ENCODE measurements around the gene CYP27A1.
"Not testable (repeated sequence)": the region's sequence is repeated elsewhere in the genome, so short reads cannot be mapped to it uniquely, and the experiment has no call there.

CYP27A1 gene

GRCh38 chr2:218832081-218832480 is 50.1 kb downstream of the CYP27A1 start:
- DNase-seq (ENCODE audit: low read depth) = no peak

GRCh38 chr2:218832520-218832919 is 50.6 kb downstream of the CYP27A1 start:
- peak; percentile 57 for DNase-seq (ENCODE audit: low read depth)

- DNase-seq (ENCODE audit: low read depth) = no peak
Measured at GRCh38 chr2:218833023-218833609, 51.2 kb downstream of the CYP27A1 start.

DNA sequence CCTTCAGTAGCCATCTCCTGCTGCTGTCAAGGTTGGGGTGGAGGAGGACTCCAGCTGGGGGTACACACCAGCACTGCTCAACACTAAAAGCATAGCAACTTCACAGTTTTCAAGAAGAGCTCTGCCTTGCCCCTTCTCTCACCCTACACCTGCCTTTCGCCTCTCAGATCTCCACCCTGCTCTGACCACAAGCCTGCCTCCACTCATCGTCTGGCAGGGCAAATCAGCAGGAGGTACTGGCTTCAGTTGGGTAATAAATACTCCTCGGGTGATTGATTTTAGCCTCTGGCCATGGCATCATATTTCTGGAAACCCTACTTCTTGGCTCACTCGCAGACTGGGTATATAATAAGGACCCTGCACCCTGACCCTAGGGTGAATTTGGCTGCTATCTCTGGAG is 52.7 kb downstream of the CYP27A1 start:
- no peak for DNase-seq (ENCODE audit: low read depth)

GRCh38 chr2:218837495-218837894 is 55.5 kb downstream of the CYP27A1 start:
- no peak for DNase-seq (ENCODE audit: low read depth)

- DNase-seq (ENCODE audit: low read depth) = peak; percentile 49
Measured at GRCh38 chr2:218839430-218839829, 57.5 kb downstream of the CYP27A1 start.

- no peak for DNase-seq (ENCODE audit: low read depth)
Measured at GRCh38 chr2:218839888-218840287, 57.9 kb downstream of the CYP27A1 start.

DNA sequence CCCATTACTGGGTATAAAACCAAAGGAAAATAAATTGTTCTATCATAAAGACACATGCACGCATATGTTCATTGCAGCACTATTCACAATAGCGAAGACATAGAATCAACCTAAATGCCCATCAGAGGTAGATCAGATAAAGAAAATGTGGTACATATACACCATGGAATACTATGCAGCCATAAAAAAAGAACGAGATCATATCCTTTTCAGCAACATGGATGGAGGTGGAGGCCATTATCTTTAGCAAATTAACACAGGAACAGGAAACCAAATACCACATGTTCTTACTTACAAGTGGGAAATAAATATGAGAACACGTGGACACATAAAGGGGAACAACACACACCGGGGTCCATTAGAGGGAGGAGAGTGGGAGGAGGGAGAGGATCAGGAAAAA is 62.4 kb downstream of the CYP27A1 start:
- not testable (repeated sequence) for DNase-seq (ENCODE audit: low read depth)

GRCh38 chr2:218846963-218847362 is 65.0 kb downstream of the CYP27A1 start:
- DNase-seq (ENCODE audit: low read depth) = not testable (repeated sequence)

DNA sequence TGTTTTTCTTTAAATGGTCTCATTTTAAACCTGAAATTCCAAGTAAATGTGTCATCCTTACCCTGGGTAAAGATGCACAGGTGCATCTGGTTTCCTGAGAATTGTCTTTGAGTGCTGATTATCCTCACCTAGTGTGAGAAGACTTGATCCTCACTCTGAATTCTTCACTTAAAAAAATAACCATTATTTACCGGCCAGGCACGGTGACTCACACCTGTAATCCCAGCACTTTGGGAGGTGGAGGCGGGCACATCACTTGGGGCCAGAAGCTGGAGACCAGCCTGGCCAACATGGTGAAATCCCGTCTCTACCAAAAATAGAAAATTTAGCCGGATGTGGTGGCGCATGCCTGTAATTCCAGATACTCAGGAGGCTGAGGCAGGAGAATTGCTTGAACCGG is 67.8 kb downstream of the CYP27A1 start:
- DNase-seq (ENCODE audit: low read depth) = peak; percentile 51

- no peak for DNase-seq (ENCODE audit: low read depth)
Measured at GRCh38 chr2:218850796-218851195, 68.8 kb downstream of the CYP27A1 start.

- DNase-seq (ENCODE audit: low read depth) = no peak
Measured at GRCh38 chr2:218851286-218851685, 69.3 kb downstream of the CYP27A1 start.

GRCh38 chr2:218852911-218853667 is 71.1 kb downstream of the CYP27A1 start:
- peak; percentile 69 for DNase-seq (ENCODE audit: low read depth)

DNA sequence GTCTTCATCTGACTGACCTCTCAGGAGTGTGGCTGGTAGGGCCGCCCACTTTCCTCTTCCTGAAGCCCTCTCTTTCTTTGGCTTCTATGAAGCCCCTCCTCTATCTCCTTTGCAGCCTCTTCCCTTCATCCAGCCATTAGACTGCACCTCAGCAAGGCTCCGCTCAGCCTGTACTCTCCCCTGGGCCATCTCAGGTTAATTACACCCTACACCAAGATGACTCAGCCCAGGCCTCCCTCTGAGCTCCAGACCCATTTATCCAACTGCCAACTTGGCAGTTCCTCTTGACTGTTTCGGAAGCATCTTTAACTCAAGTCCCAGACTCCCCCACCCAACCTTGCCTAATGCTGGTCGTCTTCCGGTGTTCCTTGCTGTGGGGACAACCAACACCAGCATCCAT is 71.8 kb downstream of the CYP27A1 start:
- peak; percentile 38 for DNase-seq (ENCODE audit: low read depth)

- no peak for DNase-seq (ENCODE audit: low read depth)
Measured at GRCh38 chr2:218854860-218855259, 72.9 kb downstream of the CYP27A1 start.

DNA sequence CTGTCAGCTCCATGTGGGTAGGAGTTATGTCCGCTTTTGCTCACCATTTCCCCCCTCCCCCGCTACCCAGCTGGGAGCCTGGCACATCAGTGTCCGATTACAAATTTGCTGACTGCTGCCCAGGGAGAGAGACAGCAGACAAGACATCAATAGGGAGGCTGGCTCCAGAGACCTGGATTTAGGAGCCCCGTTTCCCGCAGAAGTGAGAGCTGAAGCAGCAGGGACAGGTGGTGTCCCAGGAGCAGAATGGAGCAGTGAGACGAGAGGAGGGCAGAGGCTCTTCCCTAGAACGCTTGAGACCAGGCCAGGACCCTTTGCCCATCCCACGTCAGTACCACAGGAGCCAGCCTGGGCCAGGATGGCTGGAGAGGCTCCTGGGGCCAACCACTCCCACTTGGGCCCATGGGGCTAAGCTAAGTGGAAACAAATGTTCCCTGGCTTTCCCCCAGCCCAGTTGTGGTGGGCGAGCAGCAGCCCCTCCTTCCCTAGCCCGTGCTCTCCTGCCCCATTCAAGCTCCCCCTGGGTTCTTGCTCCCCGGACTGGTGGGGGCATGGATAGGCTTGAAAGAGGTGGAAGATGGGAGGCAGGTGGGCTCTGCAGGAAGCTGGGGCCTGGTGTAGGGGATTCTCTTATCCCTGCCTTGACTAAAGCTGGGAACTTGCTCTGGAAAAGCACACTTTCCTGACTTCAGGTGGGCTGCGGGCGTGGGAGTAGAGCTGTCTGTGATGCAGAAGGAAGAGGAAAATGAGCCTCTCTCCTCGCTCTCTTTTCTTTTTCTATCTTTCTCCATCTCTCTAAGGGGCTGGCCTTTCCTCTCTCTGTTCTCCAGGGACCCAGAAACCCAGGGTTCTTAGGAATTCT is 73.6 kb downstream of the CYP27A1 start:
- DNase-seq (ENCODE audit: low read depth) = no peak

- DNase-seq (ENCODE audit: low read depth) = no peak
Measured at GRCh38 chr2:218856167-218856895, 74.4 kb downstream of the CYP27A1 start.

DNA sequence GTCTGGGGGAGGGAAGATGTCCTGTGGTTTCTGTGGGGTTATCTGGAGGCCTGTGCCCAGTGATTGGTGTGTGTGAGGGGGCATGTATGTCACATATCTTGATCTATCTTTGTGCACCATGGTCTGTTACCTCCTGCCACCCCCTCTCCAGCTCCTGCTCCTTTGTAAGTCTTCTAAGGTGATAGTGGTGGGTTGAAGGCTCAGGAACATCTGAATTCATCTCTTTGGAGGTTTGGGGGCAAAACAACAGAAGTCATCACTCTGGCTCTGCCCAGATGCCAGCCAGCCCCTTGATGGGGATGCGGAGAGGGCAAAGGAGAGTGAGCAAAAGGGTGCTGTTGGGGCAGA is 74.9 kb downstream of the CYP27A1 start:
- DNase-seq (ENCODE audit: low read depth) = no peak

DNA sequence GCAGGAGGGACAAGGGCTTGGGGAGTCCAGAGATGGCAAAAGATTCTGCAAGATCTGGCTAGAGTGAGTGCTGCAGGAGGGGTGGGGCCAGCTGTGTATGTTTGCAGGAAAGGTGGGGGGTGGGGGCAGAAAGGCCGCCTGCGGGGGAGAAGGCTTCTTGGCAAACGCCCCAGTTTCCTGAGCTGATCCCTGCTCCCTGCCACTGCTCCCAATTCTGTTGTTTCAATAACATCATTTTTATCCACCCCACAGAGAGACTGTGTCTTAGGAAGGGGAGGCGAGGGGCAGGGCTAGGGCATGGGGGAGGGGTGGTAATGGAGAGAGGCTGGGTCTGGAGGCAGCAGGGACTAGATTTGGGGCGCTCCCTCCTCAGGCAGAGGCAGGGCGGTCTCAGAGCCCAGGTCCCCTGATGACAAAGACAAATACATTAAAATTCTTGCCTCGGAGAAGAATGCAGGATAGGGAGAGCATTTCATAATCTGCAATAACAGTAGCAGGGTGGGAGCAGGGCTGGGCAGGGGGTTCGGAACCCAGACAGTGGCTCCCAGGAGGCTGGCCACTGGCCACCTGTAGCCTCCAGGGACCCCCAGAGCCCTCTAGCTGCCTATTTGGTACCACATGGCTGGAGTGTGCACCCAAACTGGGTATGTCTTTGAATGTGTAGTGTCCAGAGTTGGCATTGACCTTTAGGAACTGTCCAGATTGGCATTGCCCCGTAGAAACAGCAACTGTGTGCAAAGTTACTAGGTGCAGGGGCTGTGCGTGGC is 75.6 kb downstream of the CYP27A1 start:
- no peak for DNase-seq (ENCODE audit: low read depth)

- DNase-seq (ENCODE audit: low read depth) = no peak
Measured at GRCh38 chr2:218858138-218858445, 76.1 kb downstream of the CYP27A1 start.

DNA sequence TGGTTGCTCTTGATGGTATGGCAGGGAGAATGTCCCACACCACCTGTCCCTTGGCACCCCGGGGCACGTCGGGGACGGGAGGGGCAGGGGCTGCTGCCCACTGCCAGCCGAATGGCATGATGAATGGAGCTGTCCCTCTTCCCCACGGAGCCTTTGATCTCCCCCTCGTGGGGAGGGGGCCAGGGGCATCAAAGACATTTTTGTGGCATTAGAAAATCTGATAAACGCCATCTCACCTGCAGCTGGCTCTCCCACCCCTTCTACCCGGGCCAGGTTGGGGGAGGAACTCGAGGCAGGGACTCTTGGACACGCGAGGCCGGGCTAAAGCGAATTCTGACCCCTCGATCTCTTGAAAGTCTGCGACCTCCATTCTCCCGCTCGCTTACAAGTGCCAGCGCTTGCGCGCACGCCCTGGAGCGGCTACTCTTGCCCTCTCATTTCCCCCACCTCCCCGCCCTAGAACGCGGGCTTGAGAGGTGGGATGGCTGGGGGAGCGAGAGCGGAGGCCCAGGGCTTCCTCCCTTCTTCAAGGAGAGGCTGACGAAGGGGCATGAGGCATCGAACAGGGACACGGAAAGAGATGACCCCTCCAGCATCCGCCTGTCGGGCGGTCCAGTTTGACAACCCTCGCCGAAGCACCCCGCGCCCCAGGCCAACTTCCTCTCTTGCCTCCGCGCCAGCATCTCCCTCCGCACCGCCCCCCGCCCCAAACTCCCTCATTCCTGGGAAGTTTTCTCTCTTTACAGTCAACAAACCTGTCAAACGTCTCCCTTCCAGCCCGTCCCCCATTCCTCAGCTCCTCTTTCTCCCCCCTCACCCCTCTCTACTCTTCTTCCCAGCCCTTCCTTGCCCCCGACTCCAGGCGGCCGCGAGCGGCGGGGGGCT is 77.0 kb downstream of the CYP27A1 start:
- no peak for DNase-seq (ENCODE audit: low read depth)
